DND-41 (cell line): Measurements from ENCODE around the gene RNASE13.
"Not testable (repeated sequence)": the region's sequence is repeated elsewhere in the genome, so short reads cannot be mapped to it uniquely, and the experiment has no call there.

Source experiments
- ATAC-seq: fragments of 200-7000 bp; cut with Tn5 transposase; 3 replicates; pipeline ENCODE4 v1.9.1; 2021; ENCODE audit warnings: low read depth; ENCODE audit not compliant: insufficient read depth
- DNase-seq: peaks from one replicate; pipeline ENCODE4 v3.0.0-alpha.2; 2020
- H2AFZ ChIP-seq: 2 replicates; pipeline ENCODE4 v1.6.0; 2012; ENCODE audit warnings: low read depth, low read length
- H3K27ac ChIP-seq: 2 replicates; pipeline ENCODE4 v1.5.1; 2012; ENCODE audit warnings: low read length, inconsistent platforms
- H3K27me3 ChIP-seq: fragments of 200-600 bp; sonication (generic); 2 replicates; pipeline ENCODE4 v1.6.0; 2012; ENCODE audit warnings: low read length, mild to moderate bottlenecking, inconsistent platforms; ENCODE audit not compliant: insufficient read depth, poor library complexity
- H3K36me3 ChIP-seq: 2 replicates; pipeline ENCODE4 v1.5.1; 2012; ENCODE audit warnings: low read length, inconsistent platforms; ENCODE audit not compliant: insufficient read depth
- H3K4me1 ChIP-seq: 2 replicates; pipeline ENCODE4 v1.5.1; 2012; ENCODE audit warnings: mild to moderate bottlenecking, low read length; ENCODE audit not compliant: insufficient read depth
- H3K4me2 ChIP-seq: 2 replicates; pipeline ENCODE4 v1.6.0; 2012; ENCODE audit warnings: mild to moderate bottlenecking, moderate library complexity, low read length, inconsistent platforms; ENCODE audit not compliant: insufficient read depth
- H3K4me3 ChIP-seq, 2 experiments: fragments of 200-600 bp in 1 of 2; shearing (Covaris generic) in 1 of 2; 2 replicates each; pipeline ENCODE4 v1.5.1; 2012 to 2016; ENCODE audit warnings: inconsistent platforms in 2 of 2, low read length in 2 of 2, mild to moderate bottlenecking in 2 of 2, low read depth in 1 of 2, moderate library complexity in 1 of 2
- H3K79me2 ChIP-seq: 2 replicates; pipeline ENCODE4 v1.6.0; 2012; ENCODE audit warnings: low read length, inconsistent platforms; ENCODE audit not compliant: insufficient read depth
- H3K9ac ChIP-seq: 2 replicates; pipeline ENCODE4 v1.6.0; 2012; ENCODE audit warnings: low read depth, mild to moderate bottlenecking, inconsistent platforms, low read length, moderate library complexity
- H3K9me3 ChIP-seq: 2 replicates; pipeline ENCODE4 v1.5.1; 2012; ENCODE audit warnings: low read length, moderate library complexity, mild to moderate bottlenecking, inconsistent platforms; ENCODE audit not compliant: insufficient read depth, severe bottlenecking
- H4K20me1 ChIP-seq: 2 replicates; pipeline ENCODE4 v1.6.0; 2012; ENCODE audit warnings: low read length; ENCODE audit not compliant: insufficient read depth
- CTCF ChIP-seq: IDR thresholded peaks from 2 replicates; pipeline ENCODE4 v1.5.1; 2012; ENCODE audit warnings: borderline replicate concordance, low read length, moderate library complexity, mild to moderate bottlenecking; ENCODE audit not compliant: poor library complexity, severe bottlenecking; ENCODE audit errors: extremely low read depth
- EZH2 ChIP-seq: IDR thresholded peaks from 3 replicates; pipeline ENCODE4 v1.6.1; 2012; ENCODE audit warnings: borderline replicate concordance, low read depth, mild to moderate bottlenecking, moderate library complexity, low read length, inconsistent platforms; ENCODE audit not compliant: severe bottlenecking

Gene RNASE13

GRCh38 chr14:21043387-21043973 lies 8.9 kb upstream of the RNASE13 start:
- 0 out of 2 replicates have a peak, but pooled peaks cover 6% of the 10 kb centered on the region for H3K4me1 ChIP-seq
- H4K20me1 ChIP-seq = no peaks in the 10 kb centered on the region
- no peaks in the 10 kb centered on the region for H3K36me3 ChIP-seq
- no peak overlapping the region for H3K4me3 ChIP-seq
- TF ChIP-seq EZH2 = no peak
- no peak for TF ChIP-seq CTCF
- no peaks in the 10 kb centered on the region for H3K9me3 ChIP-seq
- peaks cover 21% of the 10 kb centered on the region for H3K27me3 ChIP-seq
- H3K9ac ChIP-seq = no peak overlapping the region
- no peak overlapping the region for H3K4me2 ChIP-seq
- ATAC-seq (no peak), DNase-seq (no peak)
- H3K27ac ChIP-seq = no peak overlapping the region
- no peak overlapping the region for H2AFZ ChIP-seq
- H3K79me2 ChIP-seq = no peaks in the 10 kb centered on the region

GRCh38 chr14:21042918-21043317 lies 8.3 kb upstream of the RNASE13 start:
- no peak for DNase-seq
- no peaks in the 10 kb centered on the region for H3K79me2 ChIP-seq
- H3K4me1 ChIP-seq = 0 out of 2 replicates have a peak, but pooled peaks cover 6% of the 10 kb centered on the region
- TF ChIP-seq EZH2 (no peak), CTCF (no peak)
- H4K20me1 ChIP-seq = no peaks in the 10 kb centered on the region
- no peaks in the 10 kb centered on the region for H3K36me3 ChIP-seq
- no peak for ATAC-seq
- H2AFZ ChIP-seq = no peak overlapping the region
- H3K27ac ChIP-seq = no peak overlapping the region
- no peak overlapping the region for H3K4me2 ChIP-seq
- H3K9ac ChIP-seq = no peak overlapping the region
- H3K27me3 ChIP-seq = peaks cover 19% of the 10 kb centered on the region
- H3K4me3 ChIP-seq = no peak overlapping the region
- H3K9me3 ChIP-seq = no peaks in the 10 kb centered on the region

- H3K4me2 ChIP-seq = no peak within 1 kb of the TSS
- H3K79me2 ChIP-seq = no peaks in the 10 kb centered on the region
- H3K4me1 ChIP-seq = 0 out of 2 replicates have a peak, but pooled peaks cover 6% of the 10 kb centered on the region
- DNase-seq (no peak), ATAC-seq (no peak)
- H3K27me3 ChIP-seq = peaks cover 13% of the 10 kb centered on the region
- H3K9me3 ChIP-seq = no peaks in the 10 kb centered on the region
- H4K20me1 ChIP-seq = no peaks in the 10 kb centered on the region
- H3K27ac ChIP-seq = no peak within 1 kb of the TSS
- TF ChIP-seq EZH2 (no peak), CTCF (no peak)
- no peak within 1 kb of the TSS for H3K4me3 ChIP-seq
- no peak within 1 kb of the TSS for H2AFZ ChIP-seq
- no peaks in the 10 kb centered on the region for H3K36me3 ChIP-seq
- no peak within 1 kb of the TSS for H3K9ac ChIP-seq
Observed at GRCh38 chr14:21041676-21042433, 7.2 kb upstream of the RNASE13 start, which contains the start of gene RNASE7. Gene RNASE7 (plus strand): TSS chr14:21042362. CDS start chr14:21042993, 631 bp downstream.

- H2AFZ ChIP-seq, H3K9ac ChIP-seq, H3K4me1 ChIP-seq, H3K36me3 ChIP-seq, H3K4me3 ChIP-seq, H3K4me2 ChIP-seq, H3K27me3 ChIP-seq, H3K79me2 ChIP-seq, H3K9me3 ChIP-seq, ATAC-seq, DNase-seq, H3K27ac ChIP-seq, H4K20me1 ChIP-seq: not testable (repeated sequence)
Observed at GRCh38 chr14:21040941-21041340, 6.3 kb upstream of the RNASE13 start.
